ENCODE results near the gene IKZF5. TPM values are rescaled to one million over a fixed set of nuclear protein-coding genes. Genes with fewer than 3 reads are reported as not detected.

Gene IKZF5
- total RNA-seq, 1 experiment from 2014 or later: 17.1 TPM

DNA sequence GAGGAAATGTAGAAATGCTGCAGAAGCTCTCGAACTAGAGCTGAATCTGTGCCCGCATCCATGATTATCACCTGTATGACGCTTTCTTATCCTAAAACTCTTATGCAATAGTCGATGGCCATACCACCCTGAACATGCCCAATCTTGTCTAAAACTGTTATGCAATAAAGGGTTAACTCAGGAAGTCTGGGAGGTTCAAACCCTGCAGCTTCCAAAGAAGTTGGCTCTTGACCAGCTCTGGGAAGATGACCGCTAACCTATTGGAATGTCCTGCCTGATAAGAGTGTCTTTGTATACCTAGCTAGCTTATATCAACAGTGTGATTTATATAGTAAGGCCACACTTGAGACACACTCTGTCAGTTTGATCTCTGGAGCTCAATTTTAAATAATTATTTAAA, 51.1 kb downstream of the IKZF5 start:
- Histone ChIP-seq H3K4me1 (ENCODE audit: control insufficient read depth in 1 of 2, insufficient read depth in 2 of 2, low read length in 2 of 2) (peaks cover 0 to 16% of the 10 kb centered on the region in 2 experiments; a peak in 2 of 4 replicates), H3K9me3 (ENCODE audit: control insufficient read depth in 1 of 2, insufficient read depth in 1 of 2, low read depth in 1 of 2, low read length in 2 of 2) (peaks cover 0 to 7% of the 10 kb centered on the region in 2 experiments; a peak in 1 of 4 replicates), H3K9ac (ENCODE audit: low read length) (no peak overlapping the region), H2AFZ (ENCODE audit: low read depth, low read length, poor library complexity, severe bottlenecking) (no peak overlapping the region), H3K36me3 (ENCODE audit: control insufficient read depth in 1 of 2, insufficient read depth in 2 of 2, low read length in 2 of 2) (no peaks in the 10 kb centered on the region), H3K4me3 (replicated peaks in 1 of 2; ENCODE audit: low read depth in 1 of 2, low read length in 2 of 2) (no peak overlapping the region), H3K27ac (ENCODE audit: low read depth, low read length) (no peak overlapping the region), H3K79me2 (ENCODE audit: insufficient read depth, low read length) (0 out of 2 replicates have a peak, but pooled peaks cover under 1% of the 10 kb centered on the region), H3K27me3 (ENCODE audit: insufficient read depth, low read length) (no peaks in the 10 kb centered on the region), H3K4me2 (ENCODE audit: low read length) (no peak overlapping the region), H4K20me1 (ENCODE audit: insufficient read depth) (no peaks in the 10 kb centered on the region), H3K9me2 (ENCODE audit: insufficient read depth) (no peaks in the 10 kb centered on the region)
- TF ChIP-seq, protein P1, sequence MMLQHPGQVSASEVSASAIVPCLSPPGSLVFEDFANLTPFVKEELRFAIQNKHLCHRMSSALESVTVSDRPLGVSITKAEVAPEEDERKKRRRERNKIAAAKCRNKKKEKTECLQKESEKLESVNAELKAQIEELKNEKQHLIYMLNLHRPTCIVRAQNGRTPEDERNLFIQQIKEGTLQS (IDR thresholded peaks at IDR 0.05): no peak
- POLR2A ChIA-PET: no interaction called here
- BruUV-seq (replicated peaks): no TSS peak
- no peak for DNase-seq (ENCODE audit: low read depth, low spot score)
- RAD21 ChIA-PET (ENCODE audit: low non-redundant PET in 1 of 2, low total read pairs in 2 of 2, uncharacterized antibody in 2 of 2, unreplicated experiment in 2 of 2): no interaction called here
- ATAC-seq: no peak
- CTCF ChIA-PET: interaction anchor here (0.9 kb wide), 1 partner anchor 23 kb away, joined by 4 read pairs; the partner anchor contains the start of gene PSTK
- intact Hi-C loops (cut with micrococcal nuclease): no loop called here

DNA sequence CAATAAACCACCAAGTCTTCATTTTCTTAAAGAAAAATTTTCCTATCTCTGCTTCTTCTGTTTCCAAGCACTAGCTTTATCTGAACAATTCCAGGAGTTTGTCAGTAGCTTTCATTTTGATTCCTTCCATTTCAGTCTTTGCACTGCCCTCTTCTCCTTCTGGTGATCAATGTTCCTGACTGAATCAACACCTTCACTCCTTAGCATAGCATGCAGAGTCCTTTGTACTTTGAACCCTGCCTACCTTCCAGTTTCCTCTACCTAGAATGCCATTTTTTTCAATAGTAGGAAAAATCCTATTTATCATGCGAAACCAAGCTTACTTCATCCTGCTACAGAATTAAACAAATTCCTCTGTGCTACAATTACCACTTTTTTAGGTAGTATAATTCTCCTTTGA, 52.7 kb downstream of the IKZF5 start:
- Histone ChIP-seq H3K9me2 (ENCODE audit: insufficient read depth) (no peaks in the 10 kb centered on the region), H4K20me1 (ENCODE audit: insufficient read depth) (no peaks in the 10 kb centered on the region), H3K9ac (ENCODE audit: low read length) (no peak overlapping the region), H3K27me3 (ENCODE audit: insufficient read depth, low read length) (no peaks in the 10 kb centered on the region), H3K79me2 (ENCODE audit: insufficient read depth, low read length) (0 out of 2 replicates have a peak, but pooled peaks cover 4% of the 10 kb centered on the region), H3K4me1 (ENCODE audit: control insufficient read depth in 1 of 2, insufficient read depth in 2 of 2, low read length in 2 of 2) (peaks cover 0 to 16% of the 10 kb centered on the region in 2 experiments; a peak in 2 of 4 replicates), H3K4me2 (ENCODE audit: low read length) (no peak overlapping the region), H3K4me3 (replicated peaks in 1 of 2; ENCODE audit: low read depth in 1 of 2, low read length in 2 of 2) (no peak overlapping the region), H3K9me3 (ENCODE audit: control insufficient read depth in 1 of 2, insufficient read depth in 1 of 2, low read depth in 1 of 2, low read length in 2 of 2) (peaks cover 0 to 7% of the 10 kb centered on the region in 2 experiments; a peak in 1 of 4 replicates), H2AFZ (ENCODE audit: low read depth, low read length, poor library complexity, severe bottlenecking) (no peak overlapping the region), H3K36me3 (ENCODE audit: control insufficient read depth in 1 of 2, insufficient read depth in 2 of 2, low read length in 2 of 2) (0 out of 4 replicates have a peak, but pooled peaks cover 0 to 2% of the 10 kb centered on the region in 2 experiments), H3K27ac (ENCODE audit: low read depth, low read length) (no peak overlapping the region)
- DNase-seq (ENCODE audit: low read depth, low spot score): no peak
- no TSS peak for BruUV-seq (replicated peaks)
- ChIA-PET CTCF (no interaction called here), POLR2A (no interaction called here), RAD21 (ENCODE audit: low non-redundant PET in 1 of 2, low total read pairs in 2 of 2, uncharacterized antibody in 2 of 2, unreplicated experiment in 2 of 2) (no interaction called here)
- no peak for ATAC-seq
- intact Hi-C loops (cut with micrococcal nuclease): no loop called here
- TF ChIP-seq CEBPB (IDR thresholded peaks at IDR 0.05; ENCODE audit: low read depth): no peak
- TF ChIP-seq POLR2AphosphoS5 (IDR thresholded peaks at IDR 0.05; ENCODE audit: low read depth, low read length): no peak
- TF ChIP-seq SP1 (IDR thresholded peaks at IDR 0.05; ENCODE audit: low read depth): no peak
- TF ChIP-seq SIN3A (IDR thresholded peaks at IDR 0.05; ENCODE audit: low read depth): no peak
- TF ChIP-seq, protein P2, sequence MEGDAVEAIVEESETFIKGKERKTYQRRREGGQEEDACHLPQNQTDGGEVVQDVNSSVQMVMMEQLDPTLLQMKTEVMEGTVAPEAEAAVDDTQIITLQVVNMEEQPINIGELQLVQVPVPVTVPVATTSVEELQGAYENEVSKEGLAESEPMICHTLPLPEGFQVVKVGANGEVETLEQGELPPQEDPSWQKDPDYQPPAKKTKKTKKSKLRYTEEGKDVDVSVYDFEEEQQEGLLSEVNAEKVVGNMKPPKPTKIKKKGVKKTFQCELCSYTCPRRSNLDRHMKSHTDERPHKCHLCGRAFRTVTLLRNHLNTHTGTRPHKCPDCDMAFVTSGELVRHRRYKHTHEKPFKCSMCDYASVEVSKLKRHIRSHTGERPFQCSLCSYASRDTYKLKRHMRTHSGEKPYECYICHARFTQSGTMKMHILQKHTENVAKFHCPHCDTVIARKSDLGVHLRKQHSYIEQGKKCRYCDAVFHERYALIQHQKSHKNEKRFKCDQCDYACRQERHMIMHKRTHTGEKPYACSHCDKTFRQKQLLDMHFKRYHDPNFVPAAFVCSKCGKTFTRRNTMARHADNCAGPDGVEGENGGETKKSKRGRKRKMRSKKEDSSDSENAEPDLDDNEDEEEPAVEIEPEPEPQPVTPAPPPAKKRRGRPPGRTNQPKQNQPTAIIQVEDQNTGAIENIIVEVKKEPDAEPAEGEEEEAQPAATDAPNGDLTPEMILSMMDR (IDR thresholded peaks at IDR 0.05 in 2 of 3, conservative IDR thresholded peaks at IDR 0.05 in 1 of 3; ENCODE audit: borderline replicate concordance in 1 of 3, insufficient read depth in 1 of 3, low read depth in 2 of 3, low read length in 2 of 3): no peak
- TF ChIP-seq, protein P1 (IDR thresholded peaks at IDR 0.05): no peak
- TF ChIP-seq TCF7L2 (IDR thresholded peaks at IDR 0.05; ENCODE audit: borderline replicate concordance, extremely low read depth, insufficient read depth, insufficient read length): no peak
- TF ChIP-seq, protein P3, sequence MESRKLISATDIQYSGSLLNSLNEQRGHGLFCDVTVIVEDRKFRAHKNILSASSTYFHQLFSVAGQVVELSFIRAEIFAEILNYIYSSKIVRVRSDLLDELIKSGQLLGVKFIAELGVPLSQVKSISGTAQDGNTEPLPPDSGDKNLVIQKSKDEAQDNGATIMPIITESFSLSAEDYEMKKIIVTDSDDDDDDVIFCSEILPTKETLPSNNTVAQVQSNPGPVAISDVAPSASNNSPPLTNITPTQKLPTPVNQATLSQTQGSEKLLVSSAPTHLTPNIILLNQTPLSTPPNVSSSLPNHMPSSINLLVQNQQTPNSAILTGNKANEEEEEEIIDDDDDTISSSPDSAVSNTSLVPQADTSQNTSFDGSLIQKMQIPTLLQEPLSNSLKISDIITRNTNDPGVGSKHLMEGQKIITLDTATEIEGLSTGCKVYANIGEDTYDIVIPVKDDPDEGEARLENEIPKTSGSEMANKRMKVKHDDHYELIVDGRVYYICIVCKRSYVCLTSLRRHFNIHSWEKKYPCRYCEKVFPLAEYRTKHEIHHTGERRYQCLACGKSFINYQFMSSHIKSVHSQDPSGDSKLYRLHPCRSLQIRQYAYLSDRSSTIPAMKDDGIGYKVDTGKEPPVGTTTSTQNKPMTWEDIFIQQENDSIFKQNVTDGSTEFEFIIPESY (IDR thresholded peaks at IDR 0.05; ENCODE audit: extremely low read depth, insufficient replicate concordance, low read length): no peak
- TF ChIP-seq EZH2 (IDR thresholded peaks at IDR 0.05): no peak
- no peak for TF ChIP-seq EZH2phosphoT487 (IDR thresholded peaks at IDR 0.05; ENCODE audit: borderline replicate concordance)
- no peak for TF ChIP-seq CBX3 (IDR thresholded peaks at IDR 0.05; ENCODE audit: low read depth)

Data from HCT116 (cell line).